ENCODE measurements around the gene GEMIN7.

Gene GEMIN7

DNA sequence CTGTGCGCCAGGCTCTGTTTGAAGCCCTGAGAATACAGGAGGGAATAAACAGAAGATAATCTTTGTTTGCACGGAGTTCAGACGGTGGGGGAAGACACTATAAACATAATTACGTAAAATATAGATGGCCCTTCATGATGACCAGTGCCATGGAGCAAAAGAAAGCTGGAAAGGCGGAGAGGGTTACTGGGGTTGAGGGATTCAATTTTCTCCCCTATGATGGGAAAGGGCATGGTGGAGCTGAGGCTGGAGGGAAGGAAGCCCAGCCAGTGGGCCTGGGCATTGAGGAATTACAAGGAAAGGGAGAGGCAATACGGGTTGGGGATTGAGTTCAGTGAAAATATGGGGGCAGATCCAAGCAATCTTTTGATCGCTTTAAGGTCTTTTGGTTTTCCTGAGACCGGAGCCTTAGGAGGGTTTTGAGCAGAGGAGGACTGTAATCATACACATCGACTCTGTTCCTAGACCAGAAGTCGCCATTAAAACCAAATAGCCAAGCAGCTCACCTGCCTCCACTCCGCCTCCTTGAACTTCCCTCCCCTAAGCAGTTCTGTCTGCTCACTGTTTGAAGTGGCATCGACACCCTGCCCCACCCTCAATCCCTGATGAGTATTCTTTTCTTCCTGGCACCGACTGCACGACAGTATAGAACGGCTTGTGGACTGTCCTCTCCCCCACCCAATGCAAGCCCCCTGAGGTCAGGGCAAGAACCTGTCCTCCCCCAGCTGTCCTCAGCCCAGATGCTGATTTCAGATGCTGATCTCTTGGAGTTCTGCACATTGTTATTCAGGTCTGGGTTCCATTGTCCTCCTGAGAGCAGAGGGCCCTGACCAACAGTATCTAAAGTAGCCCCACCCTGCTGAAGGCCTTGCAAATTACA is 2.0 kb upstream of the GEMIN7 start:
- Histone ChIP-seq H3K9me3 (ENCODE audit: insufficient read depth, low read length) (no peaks in the 10 kb centered on the region), H3K27ac (ENCODE audit: low read length) (peak overlapping the region; percentile 90), H3K36me3 (replicated peaks; ENCODE audit: low read depth, low read length) (peaks cover 31% of the 10 kb centered on the region), H3K4me3 (ENCODE audit: low read length) (peak overlapping the region; percentile 92), H2AFZ (ENCODE audit: low read depth, low read length) (peak overlapping the region; percentile 58), H3K9ac (ENCODE audit: low read length) (peak overlapping the region; percentile 96), H3K4me2 (ENCODE audit: low read length) (peak overlapping the region; percentile 90), H3K4me1 (ENCODE audit: low read length) (peaks cover 38% of the 10 kb centered on the region), H3K27me3 (ENCODE audit: low read depth, low read length) (no peaks in the 10 kb centered on the region), H3K79me2 (ENCODE audit: low read length) (peaks cover 90% of the 10 kb centered on the region), H4K20me1 (ENCODE audit: insufficient read depth, low read length) (peaks cover 15% of the 10 kb centered on the region)
- TF ChIP-seq EZH2phosphoT487 (IDR thresholded peaks at IDR 0.05; ENCODE audit: low read depth): no peak
- TF ChIP-seq, protein P1, sequence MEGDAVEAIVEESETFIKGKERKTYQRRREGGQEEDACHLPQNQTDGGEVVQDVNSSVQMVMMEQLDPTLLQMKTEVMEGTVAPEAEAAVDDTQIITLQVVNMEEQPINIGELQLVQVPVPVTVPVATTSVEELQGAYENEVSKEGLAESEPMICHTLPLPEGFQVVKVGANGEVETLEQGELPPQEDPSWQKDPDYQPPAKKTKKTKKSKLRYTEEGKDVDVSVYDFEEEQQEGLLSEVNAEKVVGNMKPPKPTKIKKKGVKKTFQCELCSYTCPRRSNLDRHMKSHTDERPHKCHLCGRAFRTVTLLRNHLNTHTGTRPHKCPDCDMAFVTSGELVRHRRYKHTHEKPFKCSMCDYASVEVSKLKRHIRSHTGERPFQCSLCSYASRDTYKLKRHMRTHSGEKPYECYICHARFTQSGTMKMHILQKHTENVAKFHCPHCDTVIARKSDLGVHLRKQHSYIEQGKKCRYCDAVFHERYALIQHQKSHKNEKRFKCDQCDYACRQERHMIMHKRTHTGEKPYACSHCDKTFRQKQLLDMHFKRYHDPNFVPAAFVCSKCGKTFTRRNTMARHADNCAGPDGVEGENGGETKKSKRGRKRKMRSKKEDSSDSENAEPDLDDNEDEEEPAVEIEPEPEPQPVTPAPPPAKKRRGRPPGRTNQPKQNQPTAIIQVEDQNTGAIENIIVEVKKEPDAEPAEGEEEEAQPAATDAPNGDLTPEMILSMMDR (IDR thresholded peaks at IDR 0.05; ENCODE audit: low read depth, low read length): no peak

DNA sequence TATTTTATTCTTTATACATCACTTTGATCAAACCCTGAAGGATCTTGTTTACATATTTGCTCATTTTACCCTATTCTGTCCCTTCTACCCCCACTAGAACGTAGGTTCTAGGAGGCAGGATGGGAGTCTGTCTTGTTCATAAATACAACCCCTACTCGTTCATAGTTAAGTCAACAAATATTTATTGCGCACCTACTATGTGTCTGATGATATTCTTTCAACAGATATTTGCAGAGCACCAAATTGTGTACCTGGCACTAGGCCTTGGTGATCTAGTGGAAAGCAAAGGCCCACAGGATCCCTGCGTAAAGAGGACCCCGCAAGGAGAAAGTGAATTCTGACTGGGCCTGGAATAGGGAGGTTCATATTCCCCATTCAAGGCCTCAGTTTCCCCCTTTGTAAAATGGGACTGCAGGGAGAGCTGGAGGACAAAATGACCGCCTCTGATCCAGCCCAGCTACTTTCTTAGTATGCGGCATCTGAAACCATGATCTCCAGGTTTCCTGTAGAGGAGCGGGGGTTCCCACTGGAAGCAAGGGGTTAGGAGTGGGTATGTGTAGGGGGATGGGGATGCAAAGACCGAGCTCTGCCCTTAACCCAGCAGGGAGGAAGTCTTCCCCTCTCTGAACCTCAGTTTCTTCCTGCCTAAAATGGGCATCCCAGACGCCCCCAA is 534 bp upstream of the GEMIN7 start:
- Histone ChIP-seq H3K9me3 (ENCODE audit: insufficient read depth, low read length) (no peaks in the 10 kb centered on the region), H3K9ac (ENCODE audit: low read length) (peak overlapping the region; percentile 91), H3K36me3 (replicated peaks; ENCODE audit: low read depth, low read length) (peaks cover 37% of the 10 kb centered on the region), H3K4me3 (ENCODE audit: low read length) (peak overlapping the region; percentile 82), H3K4me2 (ENCODE audit: low read length) (peak overlapping the region; percentile 75), H3K27me3 (ENCODE audit: low read depth, low read length) (no peaks in the 10 kb centered on the region), H3K27ac (ENCODE audit: low read length) (peak overlapping the region; percentile 69), H3K4me1 (ENCODE audit: low read length) (peaks cover 38% of the 10 kb centered on the region), H3K79me2 (ENCODE audit: low read length) (peaks cover 91% of the 10 kb centered on the region), H4K20me1 (ENCODE audit: insufficient read depth, low read length) (peaks cover 11% of the 10 kb centered on the region), H2AFZ (ENCODE audit: low read depth, low read length) (peak overlapping the region; percentile 32; the same call in 1 of the 2 replicates)
- no peak for TF ChIP-seq EZH2phosphoT487 (IDR thresholded peaks at IDR 0.05; ENCODE audit: low read depth)
- TF ChIP-seq, protein P1 (IDR thresholded peaks at IDR 0.05; ENCODE audit: low read depth, low read length): no peak

DNA sequence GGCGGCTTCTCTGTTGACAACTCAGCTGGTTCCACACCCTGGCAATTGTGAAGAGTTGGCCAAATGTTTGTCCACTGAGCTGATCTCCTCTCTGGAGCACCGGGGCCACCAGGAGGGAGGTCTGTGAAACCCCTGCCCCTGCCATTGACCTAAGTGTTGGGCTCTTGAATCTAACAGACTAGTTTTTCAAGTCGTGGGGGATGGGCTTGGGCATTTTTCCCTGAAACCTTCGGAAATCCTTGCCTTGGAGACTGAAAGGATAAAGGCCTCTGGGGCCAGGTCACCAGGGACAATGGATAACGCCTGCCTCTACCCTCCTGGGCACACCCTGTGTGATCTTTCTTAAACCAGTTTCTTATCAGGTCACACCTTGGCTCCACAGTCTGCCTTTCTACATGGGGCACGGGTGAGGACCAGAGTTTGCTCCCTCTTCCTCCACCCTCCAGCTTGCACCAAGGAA is 881 bp downstream of the GEMIN7 start:
- H3K9me3 ChIP-seq (ENCODE audit: insufficient read depth, low read length): no peaks in the 10 kb centered on the region
- TF ChIP-seq, protein P1 (IDR thresholded peaks at IDR 0.05; ENCODE audit: low read depth, low read length): no peak
- no peak for TF ChIP-seq EZH2phosphoT487 (IDR thresholded peaks at IDR 0.05; ENCODE audit: low read depth)
- H3K79me2 ChIP-seq (ENCODE audit: low read length): peaks cover 86% of the 10 kb centered on the region
- H4K20me1 ChIP-seq (ENCODE audit: insufficient read depth, low read length): peaks cover 4% of the 10 kb centered on the region; the same call in 1 of the 2 replicates
- H3K27ac ChIP-seq (ENCODE audit: low read length): peak overlapping the region; percentile 69
- H3K27me3 ChIP-seq (ENCODE audit: low read depth, low read length): no peaks in the 10 kb centered on the region
- peak overlapping the region; percentile 82 for H3K4me3 ChIP-seq (ENCODE audit: low read length)
- H3K9ac ChIP-seq (ENCODE audit: low read length): peak overlapping the region; percentile 91
- peak overlapping the region; percentile 75 for H3K4me2 ChIP-seq (ENCODE audit: low read length)
- no peak overlapping the region for H2AFZ ChIP-seq (ENCODE audit: low read depth, low read length)
- H3K36me3 ChIP-seq (replicated peaks; ENCODE audit: low read depth, low read length): peaks cover 28% of the 10 kb centered on the region
- H3K4me1 ChIP-seq (ENCODE audit: low read length): peaks cover 31% of the 10 kb centered on the region

DNA sequence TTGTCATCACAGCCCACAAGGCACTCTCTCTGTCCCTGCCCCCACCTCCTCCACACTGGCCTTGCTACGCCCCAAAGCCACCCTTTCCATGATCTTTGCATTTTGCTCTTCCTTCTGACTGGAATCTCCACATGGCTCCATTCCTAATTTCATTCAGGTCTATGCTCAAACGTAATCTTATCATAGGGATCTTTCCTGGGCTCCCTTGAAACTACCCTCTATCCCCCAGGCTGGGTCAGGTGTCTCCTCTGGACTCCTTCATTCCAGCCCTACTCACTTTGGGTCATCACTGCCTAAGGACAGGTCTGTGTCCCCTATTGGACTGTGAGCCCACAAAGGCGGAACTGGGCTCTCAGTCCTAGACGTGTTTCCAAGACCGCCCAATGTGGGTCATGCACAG is 3.1 kb downstream of the GEMIN7 start:
- no peaks in the 10 kb centered on the region for H3K9me3 ChIP-seq (ENCODE audit: insufficient read depth, low read length)
- H4K20me1 ChIP-seq (ENCODE audit: insufficient read depth, low read length): peaks cover 12% of the 10 kb centered on the region; the same call in 1 of the 2 replicates
- no peak overlapping the region for H3K4me2 ChIP-seq (ENCODE audit: low read length)
- H3K27ac ChIP-seq (ENCODE audit: low read length): no peak overlapping the region
- no peak overlapping the region for H3K9ac ChIP-seq (ENCODE audit: low read length)
- TF ChIP-seq, protein P1 (IDR thresholded peaks at IDR 0.05; ENCODE audit: low read depth, low read length): no peak
- no peak for TF ChIP-seq EZH2phosphoT487 (IDR thresholded peaks at IDR 0.05; ENCODE audit: low read depth)
- H3K4me1 ChIP-seq (ENCODE audit: low read length): peaks cover 21% of the 10 kb centered on the region
- H3K4me3 ChIP-seq (ENCODE audit: low read length): no peak overlapping the region
- no peaks in the 10 kb centered on the region for H3K27me3 ChIP-seq (ENCODE audit: low read depth, low read length)
- peaks cover 84% of the 10 kb centered on the region for H3K79me2 ChIP-seq (ENCODE audit: low read length)
- peaks cover 34% of the 10 kb centered on the region for H3K36me3 ChIP-seq (replicated peaks; ENCODE audit: low read depth, low read length)
- H2AFZ ChIP-seq (ENCODE audit: low read depth, low read length): no peak overlapping the region
